IPS-NIHi7 (cell line): ENCODE data around the gene SPRR1A.

Experiments used
- DNase-seq: peaks from one replicate; pipeline ENCODE4 v3.0.0; 2012; ENCODE audit warnings: mixed read lengths; ENCODE audit errors: extremely low spot score

The SPRR1A gene

DNA sequence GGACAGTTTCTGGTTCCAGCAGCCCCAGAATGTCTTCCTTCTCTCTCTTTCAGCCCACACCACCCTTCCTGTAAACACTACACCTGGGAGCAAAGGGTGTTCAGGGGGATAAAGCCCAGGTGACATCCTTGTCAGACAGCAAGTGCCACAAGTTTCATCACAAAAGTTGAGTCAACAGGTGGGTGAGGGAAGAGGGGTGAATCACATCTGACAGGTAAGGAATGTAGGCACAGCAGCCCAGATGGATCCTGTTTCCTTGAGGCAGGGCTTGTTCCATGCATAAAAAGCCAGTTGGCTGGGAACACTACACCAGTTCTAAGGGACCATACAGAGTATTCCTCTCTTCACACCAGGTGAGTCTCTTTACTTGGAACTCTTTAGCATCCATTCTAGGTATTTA, 47.0 kb downstream of the SPRR1A start, which contains the start of gene SPRR1B:
TSS of gene SPRR1B (plus strand) at position 309 of the 400 bp plus-strand sequence. CDS start 1,143 bp downstream, outside the sequence.
- DNase-seq = no peak

DNA sequence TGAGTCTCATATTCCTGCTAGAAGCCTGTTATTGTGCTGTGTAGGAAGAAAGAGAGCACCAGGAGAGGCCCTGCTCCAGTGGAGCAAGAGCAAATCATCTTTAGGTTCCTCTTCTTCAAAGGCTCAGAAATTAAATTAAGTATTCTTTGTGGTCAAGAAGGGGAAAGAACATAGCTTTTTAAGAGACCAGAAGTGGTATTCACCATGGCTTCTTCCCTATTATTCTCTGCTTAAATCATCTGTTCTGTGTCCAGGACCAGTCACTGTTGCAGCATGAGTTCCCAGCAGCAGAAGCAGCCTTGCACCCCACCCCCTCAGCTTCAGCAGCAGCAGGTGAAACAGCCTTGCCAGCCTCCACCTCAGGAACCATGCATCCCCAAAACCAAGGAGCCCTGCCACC, 48.2 kb downstream of the SPRR1A start:
- DNase-seq = no peak

DNA sequence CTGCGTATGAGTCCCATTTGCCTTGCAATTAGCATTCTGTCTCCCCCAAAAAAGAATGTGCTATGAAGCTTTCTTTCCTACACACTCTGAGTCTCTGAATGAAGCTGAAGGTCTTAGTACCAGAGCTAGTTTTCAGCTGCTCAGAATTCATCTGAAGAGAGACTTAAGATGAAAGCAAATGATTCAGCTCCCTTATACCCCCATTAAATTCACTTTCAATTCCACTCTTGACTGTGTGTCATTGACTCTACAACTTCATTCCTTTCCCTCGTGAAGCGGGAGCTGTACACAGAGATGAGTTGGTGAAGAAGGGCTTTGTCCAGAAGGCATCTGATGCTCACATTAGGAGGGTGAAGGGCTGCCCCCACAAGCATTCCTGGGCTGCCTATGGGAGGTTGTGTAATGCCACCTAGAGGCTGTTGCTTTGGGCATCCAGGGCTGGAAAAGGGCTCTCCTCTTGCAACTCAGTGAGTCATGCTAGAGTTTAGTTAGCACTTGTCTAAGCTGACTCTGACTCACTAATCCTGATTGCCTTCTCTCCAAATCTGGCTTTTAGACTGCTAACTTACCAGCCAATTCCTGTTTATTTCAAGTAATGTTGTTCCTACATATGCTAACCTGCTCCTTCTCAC, 48.9 kb downstream of the SPRR1A start:
- DNase-seq = peak; percentile 56

DNA sequence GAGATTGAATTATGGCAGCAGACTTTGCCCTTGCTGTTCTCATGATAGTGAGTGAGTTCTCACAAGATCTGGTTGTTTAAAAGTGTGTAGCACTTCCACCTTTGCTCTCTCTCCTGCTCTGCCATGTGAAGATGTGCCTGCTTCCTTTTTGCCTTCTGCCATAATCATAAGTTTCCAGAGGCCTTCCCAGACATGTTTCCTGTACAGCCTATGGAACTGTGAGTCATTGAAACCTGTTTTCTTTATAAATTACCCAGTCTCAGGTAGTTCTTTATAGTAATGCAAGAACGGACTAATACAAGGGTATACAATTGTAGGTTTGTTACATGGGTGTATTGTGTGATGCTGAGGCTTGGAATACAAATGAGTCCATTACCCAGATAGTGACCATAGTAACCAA, 51.3 kb downstream of the SPRR1A start:
- no peak for DNase-seq
